ENCODE results near the gene PPP1R3A. TPM values are rescaled to one million over a fixed set of nuclear protein-coding genes. Genes with fewer than 3 reads are reported as not detected.

Gene PPP1R3A
- polyA plus RNA-seq, 6 donors from 2014 or later, result not detected

DNA sequence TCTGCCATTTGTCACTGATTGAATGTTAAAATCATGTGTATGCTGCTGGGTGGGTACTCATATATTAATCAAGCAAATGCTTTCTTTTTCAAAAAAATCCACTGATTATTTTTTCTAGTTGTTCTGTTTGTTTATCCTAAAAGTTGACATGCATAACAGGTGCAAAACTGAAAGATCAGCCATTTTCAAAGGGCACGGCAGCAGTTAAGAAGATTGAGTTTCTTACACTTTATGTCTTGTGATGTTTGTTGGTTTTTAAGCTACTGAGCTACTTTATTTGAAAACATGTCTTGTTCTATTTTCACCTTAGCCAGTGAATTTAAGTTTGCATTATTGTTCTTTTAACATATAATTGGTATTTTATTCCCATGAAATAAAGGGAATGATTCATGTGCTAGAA lies 45.8 kb downstream of the PPP1R3A start:
- Mint-ChIP-seq H3K9me3 (peaks cover 0 to 3% (median 2%) of the 10 kb centered on the region in 7 donors), H3K4me1 (no peaks in the 10 kb centered on the region), H3K27ac (no peak overlapping the region), H3K4me3 (no peak overlapping the region), H3K36me3 (no peaks in the 10 kb centered on the region), H3K27me3 (no peaks in the 10 kb centered on the region)
- DNase-seq (no peak), ATAC-seq (ENCODE audit: low read depth in 2 of 2) (no peak)

GRCh38 chr7:113867325-113867724 lies 51.5 kb downstream of the PPP1R3A start:
- Mint-ChIP-seq H3K27ac (no peak overlapping the region), H3K9me3 (peaks cover 0 to 4% (median 2%) of the 10 kb centered on the region in 7 donors), H3K4me3 (no peak overlapping the region), H3K36me3 (no peaks in the 10 kb centered on the region), H3K4me1 (no peaks in the 10 kb centered on the region), H3K27me3 (no peaks in the 10 kb centered on the region)
- DNase-seq, result no peak
- ATAC-seq (ENCODE audit: low read depth in 2 of 2), result no peak

DNA sequence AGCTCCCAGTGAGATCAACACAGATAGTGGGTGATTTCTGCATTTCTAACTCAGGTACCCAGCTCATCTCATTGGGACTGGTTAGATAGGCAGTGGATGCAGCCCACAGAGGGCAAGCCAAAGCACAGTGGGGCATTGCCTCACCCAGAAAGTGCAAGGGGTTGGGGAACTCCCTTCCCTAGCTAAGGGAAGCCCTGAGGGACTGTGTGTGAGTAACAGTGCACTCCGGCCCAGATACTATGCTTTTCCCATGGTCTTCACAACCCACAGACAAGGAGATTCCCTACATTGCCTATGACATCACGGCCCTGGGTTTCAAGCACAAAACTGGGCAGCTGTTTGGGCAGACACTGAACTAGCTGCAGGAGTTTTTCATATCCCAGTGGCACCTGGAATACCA lies 62.8 kb downstream of the PPP1R3A start:
- peak overlapping the region in 1 of 8 donors; percentile 8 for H3K4me3 Mint-ChIP-seq
- no peaks in the 10 kb centered on the region for H3K36me3 Mint-ChIP-seq
- peaks cover 0 to 20% (median 10%) of the 10 kb centered on the region in 7 donors for H3K9me3 Mint-ChIP-seq
- no peaks in the 10 kb centered on the region for H3K4me1 Mint-ChIP-seq
- H3K27ac Mint-ChIP-seq, result no peak overlapping the region
- DNase-seq (no peak), ATAC-seq (ENCODE audit: low read depth in 2 of 2) (no peak)
- H3K27me3 Mint-ChIP-seq, result no peaks in the 10 kb centered on the region

GRCh38 chr7:113840954-113841353 lies 77.9 kb downstream of the PPP1R3A start:
- H3K9me3 Mint-ChIP-seq, result peaks cover 0 to 5% (median 0%) of the 10 kb centered on the region in 7 donors
- no peaks in the 10 kb centered on the region for H3K27me3 Mint-ChIP-seq
- no peak overlapping the region for H3K4me3 Mint-ChIP-seq
- no peak overlapping the region for H3K27ac Mint-ChIP-seq
- DNase-seq, result no peak
- H3K4me1 Mint-ChIP-seq, result no peaks in the 10 kb centered on the region
- no peak for ATAC-seq (ENCODE audit: low read depth in 2 of 2)
- H3K36me3 Mint-ChIP-seq, result no peaks in the 10 kb centered on the region

GRCh38 chr7:113835367-113835766 lies 83.4 kb downstream of the PPP1R3A start:
- no peak for DNase-seq
- Mint-ChIP-seq H3K27ac (no peak overlapping the region), H3K36me3 (no peaks in the 10 kb centered on the region), H3K4me3 (no peak overlapping the region), H3K27me3 (no peaks in the 10 kb centered on the region), H3K4me1 (no peaks in the 10 kb centered on the region), H3K9me3 (peaks cover 0 to 3% (median 0%) of the 10 kb centered on the region in 7 donors)
- ATAC-seq (ENCODE audit: low read depth in 2 of 2), result no peak

DNA sequence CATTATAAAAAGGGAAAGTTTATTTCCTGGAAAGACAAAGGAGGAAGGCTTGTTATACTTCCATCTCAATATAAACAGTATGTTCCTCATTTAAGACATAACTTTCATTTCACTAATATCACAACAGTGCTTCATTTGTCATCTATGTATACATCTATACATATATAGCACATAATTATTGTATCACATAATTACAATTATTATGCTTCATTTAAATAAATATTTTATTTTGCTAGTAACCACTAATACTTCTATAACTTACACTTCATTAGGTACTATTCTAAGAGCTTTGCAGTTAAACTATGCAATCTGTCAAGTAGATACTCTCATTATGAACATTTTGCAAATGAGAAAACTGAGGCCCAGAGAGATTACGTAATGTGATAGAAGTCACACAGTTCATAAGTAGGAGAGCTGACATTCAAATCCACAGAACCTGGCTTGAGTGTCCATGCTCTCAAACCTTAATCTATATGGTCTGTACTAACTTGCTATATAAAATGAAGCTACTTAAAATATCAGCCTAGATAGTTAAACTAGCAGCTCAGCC lies 86.5 kb downstream of the PPP1R3A start:
- ATAC-seq (ENCODE audit: low read depth in 2 of 2) (no peak), DNase-seq (no peak)
- no peak overlapping the region for H3K4me3 Mint-ChIP-seq
- no peak overlapping the region for H3K27ac Mint-ChIP-seq
- no peaks in the 10 kb centered on the region for H3K4me1 Mint-ChIP-seq
- H3K9me3 Mint-ChIP-seq, result peaks cover 0 to 2% (median 0%) of the 10 kb centered on the region in 7 donors
- no peaks in the 10 kb centered on the region for H3K27me3 Mint-ChIP-seq
- H3K36me3 Mint-ChIP-seq, result no peaks in the 10 kb centered on the region

DNA sequence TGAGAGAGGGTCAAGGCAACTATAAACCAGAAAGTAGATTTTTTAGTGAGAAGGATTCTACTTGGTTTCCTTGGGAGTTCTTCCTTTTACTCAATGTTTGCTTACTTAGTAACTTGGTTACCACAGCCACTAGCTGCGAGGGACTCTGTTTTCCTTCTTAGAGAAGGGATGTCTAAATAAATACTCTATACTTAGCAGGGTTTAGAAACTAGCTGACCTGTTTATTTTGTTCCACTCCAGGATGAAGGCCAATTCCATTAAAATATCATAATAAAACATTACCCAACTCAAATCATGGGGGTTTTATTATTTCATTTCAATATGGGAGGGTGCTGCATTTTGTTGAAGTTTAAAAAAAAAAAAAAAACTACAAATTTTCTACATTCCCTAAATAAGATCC lies 87.3 kb downstream of the PPP1R3A start:
- Mint-ChIP-seq H3K9me3 (peaks cover 0 to 3% (median 0%) of the 10 kb centered on the region in 7 donors), H3K27ac (no peak overlapping the region), H3K4me3 (no peak overlapping the region), H3K4me1 (no peaks in the 10 kb centered on the region), H3K36me3 (no peaks in the 10 kb centered on the region), H3K27me3 (no peaks in the 10 kb centered on the region)
- ATAC-seq (ENCODE audit: low read depth in 2 of 2) (no peak), DNase-seq (no peak)

DNA sequence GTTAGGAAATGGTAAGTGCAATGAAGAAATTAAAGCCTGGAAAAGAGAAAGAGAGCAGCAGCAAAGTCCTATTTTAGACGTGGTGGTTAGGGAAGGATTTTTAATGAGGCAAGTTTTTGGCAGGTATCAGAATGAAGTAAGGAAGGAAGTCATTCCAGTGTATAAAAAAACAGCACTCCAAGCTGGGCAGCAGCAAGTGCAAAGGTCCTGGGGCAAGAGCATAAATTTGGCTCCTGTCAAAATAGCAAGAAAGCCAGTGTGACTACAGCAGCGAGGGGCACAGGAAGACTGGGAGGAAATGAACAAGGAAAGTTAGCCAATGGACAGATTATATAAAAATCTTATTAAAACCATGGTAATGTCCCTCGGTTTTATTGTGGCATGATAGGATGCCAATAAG lies 90.2 kb downstream of the PPP1R3A start:
- no peaks in the 10 kb centered on the region for H3K27me3 Mint-ChIP-seq
- no peak overlapping the region for H3K4me3 Mint-ChIP-seq
- H3K9me3 Mint-ChIP-seq, result peaks cover 0 to 6% (median 0%) of the 10 kb centered on the region in 7 donors
- H3K27ac Mint-ChIP-seq, result peak overlapping the region in 1 of 6 donors; percentile 36
- no peaks in the 10 kb centered on the region for H3K4me1 Mint-ChIP-seq
- H3K36me3 Mint-ChIP-seq, result no peaks in the 10 kb centered on the region
- ATAC-seq (ENCODE audit: low read depth in 2 of 2) (no peak), DNase-seq (no peak)

All from naive B cell (primary cell).